GM19023 (cell line): ENCODE results near the gene ARHGEF7.

Experiments
- ATAC-seq: cut with Tn5 transposase; IDR thresholded peaks from one replicate; pipeline ENCODE4 v1.9.1; 2021; ENCODE audit warnings: mild to moderate bottlenecking, moderate library complexity; ENCODE audit not compliant: unreplicated experiment

ARHGEF7 gene

GRCh38 chr13:111132948-111133347 lies 17.8 kb downstream of the ARHGEF7 start:
- ATAC-seq: no peak

GRCh38 chr13:111139452-111139851 lies 24.3 kb downstream of the ARHGEF7 start:
- ATAC-seq: no peak

- no peak for ATAC-seq
Observed at GRCh38 chr13:111139873-111140561, 24.9 kb downstream of the ARHGEF7 start.

GRCh38 chr13:111140562-111141105 lies 25.5 kb downstream of the ARHGEF7 start:
- no peak for ATAC-seq

GRCh38 chr13:111142472-111142871 lies 27.4 kb downstream of the ARHGEF7 start:
- no peak for ATAC-seq

GRCh38 chr13:111143865-111144540 lies 28.9 kb downstream of the ARHGEF7 start:
- no peak for ATAC-seq

- ATAC-seq: no peak
Observed at GRCh38 chr13:111145071-111145470, 30.0 kb downstream of the ARHGEF7 start.

- ATAC-seq: no peak
Observed at GRCh38 chr13:111145506-111145905, 30.4 kb downstream of the ARHGEF7 start.

GRCh38 chr13:111152844-111153243 lies 37.7 kb downstream of the ARHGEF7 start:
- ATAC-seq: no peak

GRCh38 chr13:111153279-111153976 lies 38.3 kb downstream of the ARHGEF7 start:
- peak; percentile 89 for ATAC-seq

- ATAC-seq: peak; percentile 48
Observed at GRCh38 chr13:111153977-111154332, 38.8 kb downstream of the ARHGEF7 start.

GRCh38 chr13:111156421-111156820 lies 41.3 kb downstream of the ARHGEF7 start:
- ATAC-seq: no peak

- no peak for ATAC-seq
Observed at GRCh38 chr13:111158136-111158805, 43.2 kb downstream of the ARHGEF7 start.

GRCh38 chr13:111159362-111160320 lies 44.5 kb downstream of the ARHGEF7 start:
- ATAC-seq: no peak

GRCh38 chr13:111160648-111161047 lies 45.5 kb downstream of the ARHGEF7 start:
- ATAC-seq: no peak

GRCh38 chr13:111161601-111162600 lies 46.8 kb downstream of the ARHGEF7 start:
- ATAC-seq: peak; percentile 44

GRCh38 chr13:111165241-111166010 lies 50.3 kb downstream of the ARHGEF7 start:
- peak; percentile 54 for ATAC-seq
